ENCODE results near the gene RXYLT1. TPM values are rescaled to one million over a fixed set of nuclear protein-coding genes. Genes with fewer than 3 reads are reported as not detected.

Gene RXYLT1
- polyA plus RNA-seq, 2 donors = 4.6 to 8.3 TPM

DNA sequence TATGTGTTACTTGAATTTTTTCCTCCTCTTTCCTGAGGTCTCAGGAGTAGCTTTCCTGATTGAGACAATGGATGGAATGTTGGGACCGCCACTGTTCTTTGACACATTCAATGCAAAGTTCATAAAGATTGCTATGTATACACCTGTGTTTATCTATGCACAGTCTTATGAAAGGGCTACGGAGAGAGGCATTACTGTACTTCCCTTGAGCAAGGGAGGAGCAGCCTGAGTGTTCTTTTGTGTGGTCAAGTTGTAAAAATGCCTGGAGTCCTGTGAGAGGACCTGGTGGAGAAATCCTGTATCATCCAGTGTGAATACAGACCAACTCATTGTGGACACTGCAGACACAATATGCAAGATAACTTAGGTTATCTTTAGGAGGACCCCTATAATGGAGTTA, 66.0 kb downstream of the RXYLT1 start:
- Histone ChIP-seq H3K4me3 (ENCODE audit: low read depth in 1 of 2, low read length in 2 of 2) (peak overlapping the region in 1 of 2 donors; percentile 73), H3K9me3 (ENCODE audit: control insufficient read depth in 2 of 2, insufficient read depth in 1 of 2, low read depth in 1 of 2, low read length in 1 of 2) (no peaks in the 10 kb centered on the region), H3K36me3 (ENCODE audit: control insufficient read depth in 2 of 2, insufficient read depth in 2 of 2, low read length in 1 of 2) (no peaks in the 10 kb centered on the region), H3K27ac (ENCODE audit: low read depth in 2 of 2, low read length in 1 of 2) (no peak overlapping the region), H3K4me1 (ENCODE audit: control insufficient read depth in 2 of 2, insufficient read depth in 2 of 2, low read length in 1 of 2) (peaks cover 0 to 4% of the 10 kb centered on the region in 2 donors), H3K27me3 (ENCODE audit: control insufficient read depth in 1 of 2, insufficient read depth in 2 of 2, low read length in 2 of 2) (no peaks in the 10 kb centered on the region)
- WGBS, 2 donors = 35 to 43% methylated on average over 2 of the region's 2 CpGs

DNA sequence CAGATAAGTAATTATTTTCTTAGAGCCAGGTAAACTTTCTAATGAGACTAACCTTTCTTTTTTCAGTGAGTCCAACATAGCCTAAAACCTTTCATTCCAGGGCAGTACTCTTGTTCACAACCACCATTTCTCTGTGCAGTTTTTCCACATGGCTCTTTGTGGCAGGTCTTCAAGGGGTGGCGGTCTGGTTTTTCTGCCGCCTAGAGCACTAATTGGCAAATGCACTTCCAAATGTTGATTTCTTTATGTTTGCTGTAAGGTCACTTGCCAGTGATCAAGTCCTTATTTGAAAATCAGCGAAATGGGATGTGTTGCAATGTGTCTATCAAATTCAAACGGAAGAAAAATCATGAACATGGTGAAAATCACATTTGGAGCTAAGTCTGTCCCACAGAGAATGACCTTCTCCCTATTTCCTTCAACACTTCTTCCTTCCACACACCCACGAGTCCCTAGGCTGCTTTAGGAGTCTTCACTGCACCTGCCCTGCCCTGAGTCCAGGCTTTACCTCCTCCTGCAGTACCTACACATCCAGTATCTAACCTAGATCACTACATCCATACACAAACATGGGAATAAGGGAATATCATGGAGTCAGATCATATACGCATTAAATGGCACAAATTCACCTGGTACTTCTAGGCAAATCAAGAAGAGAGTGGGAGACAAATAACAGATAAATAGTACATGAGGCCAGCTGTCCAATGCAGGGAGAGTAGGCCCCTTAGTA, 66.7 kb downstream of the RXYLT1 start:
- H3K36me3 ChIP-seq (ENCODE audit: control insufficient read depth in 2 of 2, insufficient read depth in 2 of 2, low read length in 1 of 2) = no peaks in the 10 kb centered on the region
- peaks cover 0 to 4% of the 10 kb centered on the region in 2 donors for H3K4me1 ChIP-seq (ENCODE audit: control insufficient read depth in 2 of 2, insufficient read depth in 2 of 2, low read length in 1 of 2)
- no peaks in the 10 kb centered on the region for H3K9me3 ChIP-seq (ENCODE audit: control insufficient read depth in 2 of 2, insufficient read depth in 1 of 2, low read depth in 1 of 2, low read length in 1 of 2)
- 70 to 84% methylated on average over 6 of the region's 6 CpGs for WGBS, 2 donors
- H3K27ac ChIP-seq (ENCODE audit: low read depth in 2 of 2, low read length in 1 of 2) = no peak overlapping the region
- H3K27me3 ChIP-seq (ENCODE audit: control insufficient read depth in 1 of 2, insufficient read depth in 2 of 2, low read length in 2 of 2) = no peaks in the 10 kb centered on the region
- peak overlapping the region in 1 of 2 donors; percentile 73 for H3K4me3 ChIP-seq (ENCODE audit: low read depth in 1 of 2, low read length in 2 of 2)

DNA sequence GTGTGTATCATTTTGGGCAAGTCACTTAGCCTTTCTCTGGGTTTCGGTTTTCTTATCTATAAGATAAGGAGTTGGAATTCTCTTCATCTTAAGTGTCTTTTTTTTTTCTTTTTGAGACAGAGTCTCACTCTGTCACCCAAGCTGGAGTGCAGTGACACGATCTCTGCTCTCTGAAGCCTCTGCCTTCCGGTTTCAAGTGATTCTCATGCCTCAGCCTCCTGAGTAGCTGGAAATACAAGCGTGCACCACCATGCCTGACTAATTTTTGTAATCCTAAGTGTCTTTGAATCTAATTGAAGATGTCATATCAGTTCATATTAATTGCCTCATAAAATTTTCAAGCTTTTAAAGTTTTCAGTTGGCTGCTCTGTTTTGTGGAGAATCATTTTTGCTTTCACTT, 68.7 kb downstream of the RXYLT1 start:
- H3K27ac ChIP-seq (ENCODE audit: low read depth in 2 of 2, low read length in 1 of 2) = no peak overlapping the region
- H3K27me3 ChIP-seq (ENCODE audit: control insufficient read depth in 1 of 2, insufficient read depth in 2 of 2, low read length in 2 of 2) = no peaks in the 10 kb centered on the region
- H3K9me3 ChIP-seq (ENCODE audit: control insufficient read depth in 2 of 2, insufficient read depth in 1 of 2, low read depth in 1 of 2, low read length in 1 of 2) = no peaks in the 10 kb centered on the region
- peaks cover 0 to 4% of the 10 kb centered on the region in 2 donors for H3K4me1 ChIP-seq (ENCODE audit: control insufficient read depth in 2 of 2, insufficient read depth in 2 of 2, low read length in 1 of 2)
- WGBS, 2 donors = 74 to 88% methylated on average over 4 of the region's 4 CpGs
- no peak overlapping the region for H3K4me3 ChIP-seq (ENCODE audit: low read depth in 1 of 2, low read length in 2 of 2)
- H3K36me3 ChIP-seq (ENCODE audit: control insufficient read depth in 2 of 2, insufficient read depth in 2 of 2, low read length in 1 of 2) = no peaks in the 10 kb centered on the region

DNA sequence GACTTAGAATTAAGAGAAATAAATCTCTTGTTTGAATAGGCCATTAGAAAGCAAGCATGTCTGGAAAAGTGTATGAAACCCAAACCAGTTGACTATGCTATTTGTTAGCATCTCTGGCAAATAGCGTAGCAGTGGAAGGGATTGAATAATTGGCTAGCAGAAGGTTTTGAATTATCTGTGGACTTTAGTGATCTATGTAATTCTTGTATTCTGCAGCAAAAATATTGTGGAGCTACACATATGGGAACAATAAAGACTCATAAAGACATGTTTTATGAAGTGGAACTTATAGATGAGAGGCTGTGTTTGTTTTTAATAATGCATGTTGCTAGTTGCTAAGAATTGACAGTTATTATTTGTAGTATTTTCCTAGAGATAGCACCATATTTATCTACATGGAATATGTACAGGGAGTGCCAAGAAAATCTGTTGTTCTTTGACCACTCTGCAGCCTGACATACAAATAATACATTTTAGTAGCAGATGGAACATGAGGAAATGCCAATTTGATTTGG, 69.5 kb downstream of the RXYLT1 start:
- H3K27ac ChIP-seq (ENCODE audit: low read depth in 2 of 2, low read length in 1 of 2) = no peak overlapping the region
- WGBS, 2 donors = 86 to 88% methylated on average over 1 of the region's 1 CpG
- H3K9me3 ChIP-seq (ENCODE audit: control insufficient read depth in 2 of 2, insufficient read depth in 1 of 2, low read depth in 1 of 2, low read length in 1 of 2) = no peaks in the 10 kb centered on the region
- H3K4me3 ChIP-seq (ENCODE audit: low read depth in 1 of 2, low read length in 2 of 2) = no peak overlapping the region
- peaks cover 0 to 4% of the 10 kb centered on the region in 2 donors for H3K4me1 ChIP-seq (ENCODE audit: control insufficient read depth in 2 of 2, insufficient read depth in 2 of 2, low read length in 1 of 2)
- H3K36me3 ChIP-seq (ENCODE audit: control insufficient read depth in 2 of 2, insufficient read depth in 2 of 2, low read length in 1 of 2) = no peaks in the 10 kb centered on the region
- no peaks in the 10 kb centered on the region for H3K27me3 ChIP-seq (ENCODE audit: control insufficient read depth in 1 of 2, insufficient read depth in 2 of 2, low read length in 2 of 2)

DNA sequence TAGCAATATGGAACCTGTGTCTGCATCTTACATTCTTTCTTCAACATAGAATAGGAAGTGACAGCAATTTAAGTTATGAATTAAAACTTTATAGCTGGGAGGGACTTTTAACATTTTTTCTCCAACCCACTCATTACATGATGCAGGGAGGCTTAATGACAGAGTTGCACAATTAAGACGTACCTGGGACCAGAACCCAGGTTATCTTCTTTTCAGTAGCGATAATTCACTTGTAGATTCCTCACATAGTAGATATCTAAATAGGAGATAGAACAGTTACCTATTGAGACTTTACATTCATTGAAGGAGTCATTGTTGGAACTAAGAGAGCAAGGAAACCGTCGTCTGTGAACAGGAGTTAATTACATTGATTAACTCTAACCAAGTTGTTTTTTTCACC, 69.9 kb downstream of the RXYLT1 start:
- Histone ChIP-seq H3K27me3 (ENCODE audit: control insufficient read depth in 1 of 2, insufficient read depth in 2 of 2, low read length in 2 of 2) (no peaks in the 10 kb centered on the region), H3K36me3 (ENCODE audit: control insufficient read depth in 2 of 2, insufficient read depth in 2 of 2, low read length in 1 of 2) (no peaks in the 10 kb centered on the region), H3K4me3 (ENCODE audit: low read depth in 1 of 2, low read length in 2 of 2) (no peak overlapping the region), H3K27ac (ENCODE audit: low read depth in 2 of 2, low read length in 1 of 2) (no peak overlapping the region), H3K4me1 (ENCODE audit: control insufficient read depth in 2 of 2, insufficient read depth in 2 of 2, low read length in 1 of 2) (peaks cover 0 to 3% of the 10 kb centered on the region in 2 donors), H3K9me3 (ENCODE audit: control insufficient read depth in 2 of 2, insufficient read depth in 1 of 2, low read depth in 1 of 2, low read length in 1 of 2) (no peaks in the 10 kb centered on the region)
- WGBS, 2 donors = 81 to 92% methylated on average over 4 of the region's 4 CpGs

DNA sequence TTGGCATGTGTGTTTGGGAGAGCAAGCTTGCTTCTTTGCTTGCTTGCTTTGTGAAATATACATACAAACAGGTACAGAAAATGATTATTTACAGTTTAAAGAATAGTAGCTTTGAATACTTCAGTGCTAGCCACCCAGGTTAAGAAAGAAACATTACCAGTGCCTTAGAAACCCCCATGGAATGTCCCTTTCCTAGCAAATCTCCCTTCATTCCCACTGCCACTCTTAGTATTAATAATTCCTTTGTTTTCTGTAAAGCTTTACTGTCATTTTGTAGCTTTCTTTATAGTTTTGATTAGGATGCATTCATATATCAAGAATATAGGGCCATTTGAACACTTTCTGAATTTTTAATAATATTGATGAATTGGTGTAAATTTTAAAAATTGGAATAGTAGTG, 74.3 kb downstream of the RXYLT1 start:
- Histone ChIP-seq H3K9me3 (ENCODE audit: control insufficient read depth in 2 of 2, insufficient read depth in 1 of 2, low read depth in 1 of 2, low read length in 1 of 2) (no peaks in the 10 kb centered on the region), H3K27ac (ENCODE audit: low read depth in 2 of 2, low read length in 1 of 2) (no peak overlapping the region), H3K4me1 (ENCODE audit: control insufficient read depth in 2 of 2, insufficient read depth in 2 of 2, low read length in 1 of 2) (no peaks in the 10 kb centered on the region), H3K27me3 (ENCODE audit: control insufficient read depth in 1 of 2, insufficient read depth in 2 of 2, low read length in 2 of 2) (no peaks in the 10 kb centered on the region), H3K36me3 (ENCODE audit: control insufficient read depth in 2 of 2, insufficient read depth in 2 of 2, low read length in 1 of 2) (no peaks in the 10 kb centered on the region), H3K4me3 (ENCODE audit: low read depth in 1 of 2, low read length in 2 of 2) (no peak overlapping the region)

DNA sequence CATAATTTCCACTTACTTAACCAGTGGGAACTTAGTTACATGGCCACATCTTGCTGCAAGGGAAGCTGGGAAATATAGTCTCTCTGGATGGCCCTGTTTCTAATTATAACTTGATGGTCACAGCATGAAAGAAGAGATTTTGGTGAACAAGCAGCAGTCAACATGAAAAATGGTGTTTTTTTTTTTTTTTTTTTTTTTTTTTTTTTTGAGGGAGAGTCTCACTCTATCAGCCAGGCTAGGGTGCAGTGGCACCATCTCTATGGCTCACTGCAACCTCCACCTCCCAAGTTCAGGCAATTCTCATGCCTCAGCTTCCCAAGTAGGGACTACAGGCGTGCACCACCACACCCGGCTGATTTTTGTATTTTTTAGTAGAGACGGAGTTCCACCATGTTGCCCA, 75.6 kb downstream of the RXYLT1 start:
- Histone ChIP-seq H3K4me1 (ENCODE audit: control insufficient read depth in 2 of 2, insufficient read depth in 2 of 2, low read length in 1 of 2) (no peaks in the 10 kb centered on the region), H3K9me3 (ENCODE audit: control insufficient read depth in 2 of 2, insufficient read depth in 1 of 2, low read depth in 1 of 2, low read length in 1 of 2) (no peaks in the 10 kb centered on the region), H3K27me3 (ENCODE audit: control insufficient read depth in 1 of 2, insufficient read depth in 2 of 2, low read length in 2 of 2) (no peaks in the 10 kb centered on the region), H3K4me3 (ENCODE audit: low read depth in 1 of 2, low read length in 2 of 2) (no peak overlapping the region), H3K36me3 (ENCODE audit: control insufficient read depth in 2 of 2, insufficient read depth in 2 of 2, low read length in 1 of 2) (no peaks in the 10 kb centered on the region), H3K27ac (ENCODE audit: low read depth in 2 of 2, low read length in 1 of 2) (no peak overlapping the region)
- 94 to 95% methylated on average over 3 of the region's 3 CpGs for WGBS, 2 donors

DNA sequence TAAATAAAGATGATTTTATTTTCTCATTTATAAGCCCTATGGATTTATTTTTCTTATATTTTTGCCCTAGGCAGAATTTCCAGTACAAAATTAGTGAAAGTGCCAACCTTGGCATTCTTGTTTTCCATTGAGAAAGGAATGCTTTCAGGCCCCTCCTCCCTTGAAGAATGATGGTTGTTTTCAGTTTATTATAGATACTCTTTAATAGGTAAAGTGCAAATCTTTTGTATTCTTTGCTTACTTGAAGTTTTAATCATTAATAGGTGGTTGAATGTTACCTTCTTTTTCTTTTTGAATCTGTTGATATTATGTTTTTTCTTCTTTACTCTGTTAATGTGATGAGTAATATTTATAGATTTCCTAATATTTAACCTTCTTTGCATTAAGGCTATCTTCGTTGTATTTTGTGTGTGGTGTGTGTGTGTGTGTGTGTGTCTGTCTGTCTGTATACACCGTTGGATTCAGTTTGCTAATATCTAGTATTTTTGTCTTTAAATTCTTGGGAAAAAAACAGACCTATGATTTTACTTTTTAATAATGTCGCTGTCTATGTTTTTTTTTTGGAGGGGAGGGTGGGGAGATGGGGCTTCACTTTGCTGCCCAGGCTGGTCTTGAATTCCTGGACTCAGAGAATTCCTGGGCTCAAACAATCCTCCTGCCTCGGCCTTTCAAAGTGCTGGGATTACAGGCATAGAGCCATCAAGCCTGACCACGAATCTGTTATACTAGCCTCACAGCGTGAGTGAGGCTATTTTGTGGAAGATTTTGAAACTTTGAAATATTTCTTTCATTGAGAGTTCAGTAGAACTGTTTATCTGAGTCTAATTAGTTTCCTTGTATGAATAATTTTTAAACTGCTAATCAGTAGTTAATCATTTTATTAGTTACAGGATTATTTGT, 78.3 kb downstream of the RXYLT1 start:
- no peaks in the 10 kb centered on the region for H3K36me3 ChIP-seq (ENCODE audit: control insufficient read depth in 2 of 2, insufficient read depth in 2 of 2, low read length in 1 of 2)
- H3K9me3 ChIP-seq (ENCODE audit: control insufficient read depth in 2 of 2, insufficient read depth in 1 of 2, low read depth in 1 of 2, low read length in 1 of 2) = no peaks in the 10 kb centered on the region
- WGBS, 2 donors = 62 to 66% methylated on average over 6 of the region's 6 CpGs

More for the DNA sequence above, 78.3 kb downstream of the RXYLT1 start:
- H3K4me1 ChIP-seq (ENCODE audit: control insufficient read depth in 2 of 2, insufficient read depth in 2 of 2, low read length in 1 of 2) = no peaks in the 10 kb centered on the region
- H3K27ac ChIP-seq (ENCODE audit: low read depth in 2 of 2, low read length in 1 of 2) = no peak overlapping the region
- H3K27me3 ChIP-seq (ENCODE audit: control insufficient read depth in 1 of 2, insufficient read depth in 2 of 2, low read length in 2 of 2) = no peaks in the 10 kb centered on the region
- no peak overlapping the region for H3K4me3 ChIP-seq (ENCODE audit: low read depth in 1 of 2, low read length in 2 of 2)
